MM.1S (cell line): ENCODE measurements around the gene PPP2R3B.

Experiments
- DNase-seq: peaks from one replicate; pipeline ENCODE4 v3.0.0-alpha.2; 2015
- H2AFZ ChIP-seq: fragments of 300-600 bp; sonication (generic); 2 replicates; pipeline ENCODE4 v1.6.0; 2016; ENCODE audit warnings: antibody characterized with exemption, low read length
- H3F3A ChIP-seq: fragments of 300-600 bp; sonication (generic); 2 replicates; pipeline ENCODE4 v1.6.1; 2016; ENCODE audit warnings: mild to moderate bottlenecking, antibody characterized with exemption, low read length, moderate library complexity, mixed read lengths; ENCODE audit not compliant: insufficient read depth
- H3K27ac ChIP-seq: fragments of 300-600 bp; sonication (generic); 2 replicates; pipeline ENCODE4 v1.5.1; 2016; ENCODE audit warnings: mild to moderate bottlenecking, low read length
- H3K27me3 ChIP-seq: fragments of 300-600 bp; sonication (generic); replicated peaks from 2 replicates; pipeline ENCODE4 v1.6.0; 2016; ENCODE audit warnings: low read length; ENCODE audit not compliant: insufficient read depth
- H3K36me3 ChIP-seq: fragments of 300-600 bp; sonication (generic); replicated peaks from 2 replicates; pipeline ENCODE4 v1.6.1; 2016; ENCODE audit warnings: mild to moderate bottlenecking, low read length, mixed read lengths; ENCODE audit not compliant: insufficient read depth
- H3K4me1 ChIP-seq: fragments of 300-600 bp; sonication (generic); 2 replicates; pipeline ENCODE4 v1.6.1; 2016; ENCODE audit warnings: low read length, mixed read lengths
- H3K4me2 ChIP-seq: fragments of 300-600 bp; sonication (generic); 2 replicates; pipeline ENCODE4 v1.6.0; 2016; ENCODE audit warnings: low read depth, low read length
- H3K4me3 ChIP-seq: fragments of 300-600 bp; sonication (generic); 2 replicates; pipeline ENCODE4 v1.5.1; 2016; ENCODE audit warnings: low read length, mixed read lengths
- H3K79me2 ChIP-seq: fragments of 300-600 bp; sonication (generic); 2 replicates; pipeline ENCODE4 v1.6.1; 2016; ENCODE audit warnings: mixed run types, low read length, mixed read lengths
- H3K9ac ChIP-seq: fragments of 300-600 bp; sonication (generic); 2 replicates; pipeline ENCODE4 v1.6.1; 2016; ENCODE audit warnings: low read length, mixed read lengths
- H3K9me2 ChIP-seq: fragments of 300-600 bp; sonication (generic); replicated peaks from 2 replicates; pipeline ENCODE4 v1.6.1; 2016; ENCODE audit warnings: mild to moderate bottlenecking, low read length, mixed read lengths; ENCODE audit not compliant: insufficient read depth
- H3K9me3 ChIP-seq: fragments of 300-600 bp; sonication (generic); replicated peaks from 2 replicates; pipeline ENCODE4 v1.6.1; 2016; ENCODE audit warnings: mild to moderate bottlenecking, low read length, mixed read lengths; ENCODE audit not compliant: insufficient read depth
- H4K20me1 ChIP-seq: fragments of 300-600 bp; sonication (generic); 2 replicates; pipeline ENCODE4 v1.6.1; 2016; ENCODE audit warnings: mild to moderate bottlenecking, low read length, moderate library complexity, mixed read lengths; ENCODE audit not compliant: insufficient read depth
- EZH2 ChIP-seq: fragments of 300-600 bp; sonication (generic); optimal IDR thresholded peaks from 2 replicates; pipeline ENCODE3; 2017; ENCODE audit warnings: low read depth, mild to moderate bottlenecking, antibody characterized with exemption, low read length, mixed read lengths
- EZH2phosphoT487 ChIP-seq: fragments of 300-600 bp; sonication (generic); IDR thresholded peaks from 2 replicates; pipeline ENCODE4 v1.6.1; 2018; ENCODE audit warnings: antibody characterized with exemption, low read length
- TF ChIP-seq, protein P1 (sequence below): fragments of 300-600 bp; sonication (generic); IDR thresholded peaks from 2 replicates; pipeline ENCODE4 v1.5.1; 2016; ENCODE audit warnings: antibody characterized with exemption, low read length, mixed read lengths

PPP2R3B gene

DNA sequence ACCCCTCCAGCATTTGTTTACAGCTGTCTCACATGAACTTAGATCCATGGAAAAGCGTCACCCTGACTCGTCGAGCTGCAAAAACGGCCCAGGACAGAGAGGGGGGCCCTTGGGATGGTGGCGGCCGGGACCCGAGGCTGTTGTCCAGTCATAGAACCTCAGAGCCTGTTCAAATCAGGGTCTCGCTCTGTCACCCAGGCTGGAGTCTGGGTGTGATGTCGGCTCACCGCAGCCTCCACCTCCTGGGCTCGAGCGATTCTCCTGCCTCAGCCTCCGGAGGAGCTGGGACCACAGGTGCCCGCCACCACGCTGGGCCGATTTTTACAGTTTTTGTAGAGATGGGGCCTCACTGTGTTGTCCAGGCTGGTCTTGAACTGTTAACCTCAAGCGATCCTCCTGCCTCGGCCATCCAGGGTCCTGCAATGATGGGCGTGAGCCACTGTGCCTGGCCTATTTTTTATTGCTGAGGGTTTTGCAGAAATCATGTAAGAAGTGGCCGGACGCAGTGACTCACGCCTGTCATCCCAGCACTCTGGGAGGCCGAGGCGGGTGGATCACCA lies 42.6 kb upstream of the PPP2R3B start:
- TF ChIP-seq, protein P1, sequence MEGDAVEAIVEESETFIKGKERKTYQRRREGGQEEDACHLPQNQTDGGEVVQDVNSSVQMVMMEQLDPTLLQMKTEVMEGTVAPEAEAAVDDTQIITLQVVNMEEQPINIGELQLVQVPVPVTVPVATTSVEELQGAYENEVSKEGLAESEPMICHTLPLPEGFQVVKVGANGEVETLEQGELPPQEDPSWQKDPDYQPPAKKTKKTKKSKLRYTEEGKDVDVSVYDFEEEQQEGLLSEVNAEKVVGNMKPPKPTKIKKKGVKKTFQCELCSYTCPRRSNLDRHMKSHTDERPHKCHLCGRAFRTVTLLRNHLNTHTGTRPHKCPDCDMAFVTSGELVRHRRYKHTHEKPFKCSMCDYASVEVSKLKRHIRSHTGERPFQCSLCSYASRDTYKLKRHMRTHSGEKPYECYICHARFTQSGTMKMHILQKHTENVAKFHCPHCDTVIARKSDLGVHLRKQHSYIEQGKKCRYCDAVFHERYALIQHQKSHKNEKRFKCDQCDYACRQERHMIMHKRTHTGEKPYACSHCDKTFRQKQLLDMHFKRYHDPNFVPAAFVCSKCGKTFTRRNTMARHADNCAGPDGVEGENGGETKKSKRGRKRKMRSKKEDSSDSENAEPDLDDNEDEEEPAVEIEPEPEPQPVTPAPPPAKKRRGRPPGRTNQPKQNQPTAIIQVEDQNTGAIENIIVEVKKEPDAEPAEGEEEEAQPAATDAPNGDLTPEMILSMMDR, result no peak
- no peak for TF ChIP-seq EZH2
- no peak for TF ChIP-seq EZH2phosphoT487
- Histone ChIP-seq H3K4me2 (no peak overlapping the region), H3K4me1 (no peaks in the 10 kb centered on the region), H3K9me2 (no peaks in the 10 kb centered on the region), H2AFZ (no peak overlapping the region), H3K27me3 (peaks cover 14% of the 10 kb centered on the region), H4K20me1 (no peaks in the 10 kb centered on the region), H3K9me3 (no peaks in the 10 kb centered on the region), H3K9ac (no peak overlapping the region), H3K4me3 (no peak overlapping the region), H3F3A (no peaks in the 10 kb centered on the region), H3K27ac (no peak overlapping the region), H3K79me2 (no peaks in the 10 kb centered on the region), H3K36me3 (no peaks in the 10 kb centered on the region)
- no peak for DNase-seq

DNA sequence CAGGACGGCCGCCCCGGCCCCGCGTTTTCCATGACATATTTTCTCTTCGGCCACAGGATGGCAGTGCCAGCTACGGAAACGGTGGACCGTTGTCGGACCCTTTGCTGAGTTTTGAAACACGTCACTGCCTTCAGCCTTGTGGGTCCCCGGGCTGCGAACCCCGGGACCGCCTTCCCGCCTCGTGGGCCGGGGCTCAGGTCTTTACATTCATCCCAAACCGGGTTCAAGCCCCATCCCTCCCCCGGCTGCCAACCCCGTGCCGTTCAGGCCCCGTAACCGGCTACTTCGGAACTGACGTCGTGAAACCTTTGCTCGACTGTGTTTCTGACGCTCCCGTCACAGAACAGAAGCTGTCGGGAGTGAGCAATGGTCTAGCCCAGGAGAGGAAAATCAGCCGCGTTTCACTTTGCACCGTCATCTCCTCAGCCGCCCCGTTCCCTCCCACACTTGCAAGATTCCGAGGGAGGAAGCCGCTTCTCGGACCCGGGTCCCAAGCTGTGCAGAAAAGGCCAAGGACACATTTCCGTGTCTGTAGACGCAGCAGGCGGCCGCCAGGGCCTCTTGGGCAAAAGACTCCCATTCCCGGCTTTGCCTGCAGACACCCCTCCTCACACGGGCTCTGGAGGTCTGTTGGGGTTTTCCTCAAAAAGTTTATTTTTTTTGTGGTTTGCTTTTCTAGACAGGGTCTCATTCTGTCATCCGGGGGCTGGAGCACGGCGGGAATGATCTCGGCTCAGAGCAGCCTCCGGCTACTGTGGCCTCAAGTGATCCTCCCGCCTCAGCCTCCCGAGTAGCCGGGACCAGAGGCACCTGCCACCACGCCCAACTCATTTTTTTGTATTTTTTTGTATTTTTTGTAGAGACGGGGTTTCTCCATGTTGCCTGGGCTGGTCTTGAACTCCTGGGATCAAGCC lies 41.4 kb upstream of the PPP2R3B start:
- Histone ChIP-seq H3K4me3 (0 out of 2 replicates have a peak overlapping the region, but pooled peaks have one; percentile 15), H3K9me3 (no peaks in the 10 kb centered on the region), H2AFZ (peak overlapping the region; percentile 11; the same call in 1 of the 2 replicates), H3K9me2 (no peaks in the 10 kb centered on the region), H3K4me2 (peak overlapping the region; percentile 39), H3K27me3 (peaks cover 14% of the 10 kb centered on the region), H3K27ac (no peak overlapping the region), H3K4me1 (no peaks in the 10 kb centered on the region), H3K9ac (no peak overlapping the region), H3K79me2 (no peaks in the 10 kb centered on the region), H3F3A (no peaks in the 10 kb centered on the region), H4K20me1 (no peaks in the 10 kb centered on the region), H3K36me3 (no peaks in the 10 kb centered on the region)
- DNase-seq, result peak; percentile 12
- TF ChIP-seq, protein P1, result peak; percentile 19; the same call in 1 of the 2 replicates
- no peak for TF ChIP-seq EZH2phosphoT487

DNA sequence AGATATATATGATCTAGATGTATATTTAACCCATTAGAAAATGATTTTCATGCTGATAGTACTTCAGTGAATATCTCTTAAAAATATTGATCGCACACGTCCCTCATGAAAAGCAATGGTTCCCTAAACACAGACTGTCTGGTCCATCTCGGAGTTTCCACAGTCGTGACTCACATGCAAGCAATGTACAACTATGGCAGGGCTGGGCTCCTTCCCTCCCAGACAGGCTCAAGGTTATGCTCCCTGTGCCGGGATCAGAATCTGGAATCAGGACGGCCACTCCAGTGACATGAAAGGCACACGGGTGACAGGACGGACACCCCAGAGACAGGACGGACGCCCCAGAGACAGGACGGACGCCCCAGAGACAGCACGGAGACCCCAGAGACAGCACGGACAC lies 40.2 kb upstream of the PPP2R3B start:
- Histone ChIP-seq H3K27ac (no peak overlapping the region), H3K36me3 (no peaks in the 10 kb centered on the region), H3K9me3 (no peaks in the 10 kb centered on the region), H3K79me2 (no peaks in the 10 kb centered on the region), H3K4me1 (no peaks in the 10 kb centered on the region), H2AFZ (no peak overlapping the region), H3K27me3 (peaks cover 9% of the 10 kb centered on the region), H3K9me2 (no peaks in the 10 kb centered on the region), H3K9ac (no peak overlapping the region), H3K4me2 (no peak overlapping the region), H3F3A (no peaks in the 10 kb centered on the region), H4K20me1 (no peaks in the 10 kb centered on the region), H3K4me3 (no peak overlapping the region)
- no peak for TF ChIP-seq EZH2phosphoT487
- TF ChIP-seq, protein P1, result no peak
- TF ChIP-seq EZH2, result no peak
- DNase-seq, result no peak
